ENCODE data around the gene PTPA. TPM values are rescaled to one million over a fixed set of nuclear protein-coding genes. Genes with fewer than 3 reads are reported as not detected.
"Not testable (repeated sequence)": the region's sequence is repeated elsewhere in the genome, so short reads cannot be mapped to it uniquely, and the experiment has no call there.

Gene PTPA
- total and polyA plus RNA-seq, 2 donors (not counting 3 experiments of a cell fraction or from before 2014, with no cell fraction given): 97.7 to 121 TPM

- CTCF ChIA-PET: not testable (repeated sequence)
Measured at GRCh38 chr9:129197045-129197444, 85.8 kb downstream of the PTPA start.

GRCh38 chr9:129197978-129198318, 86.7 kb downstream of the PTPA start:
- no peak overlapping the region for H2AFZ ChIP-seq (ENCODE audit: low read depth, low read length)
- H3K4me2 ChIP-seq (ENCODE audit: insufficient read depth, low read length): no peak overlapping the region
- no peak overlapping the region for H3K9ac ChIP-seq (replicated peaks; ENCODE audit: extremely low read depth, insufficient read depth, low read length)
- H3K9me3 ChIP-seq (replicated peaks; ENCODE audit: control insufficient read depth, insufficient read depth, low read length): no peaks in the 10 kb centered on the region
- CTCF ChIA-PET: interaction anchor here (1.0 to 1.6 kb wide), 6 partner anchors 14 to 263 kb away, joined by 3 to 5 read pairs (median 4); no protein-coding TSS in a partner anchor
- peaks cover 0 to 4% of the 10 kb centered on the region in 2 experiments for H3K27me3 ChIP-seq (ENCODE audit: control insufficient read depth in 2 of 2, insufficient read depth in 2 of 2, low read length in 2 of 2)
- POLR2A ChIA-PET: interaction anchor here (1.7 kb wide), 1 partner anchor 20 kb away, joined by 12 read pairs; the partner anchor contains the start of gene IER5L
- peaks cover 6% of the 10 kb centered on the region for H3K4me1 ChIP-seq (ENCODE audit: control insufficient read depth, extremely low read depth, insufficient read depth, low read length)
- H3K27ac ChIP-seq (ENCODE audit: insufficient read depth, low read depth, low read length): no peak overlapping the region
- H3K79me2 ChIP-seq (ENCODE audit: control insufficient read depth, insufficient read depth, low read length): no peaks in the 10 kb centered on the region
- dilution Hi-C loops (cut with MboI; ENCODE audit: extremely low pct_ligation_motif_present, low sequenced_read_pairs): no loop called here
- intact Hi-C loops (cut with micrococcal nuclease): no loop called here
- DNase-seq (ENCODE audit: low read depth, low spot score) (peak; percentile 6), FAIRE-seq (no peak)
- H3K36me3 ChIP-seq (ENCODE audit: control insufficient read depth in 2 of 2, extremely low read depth in 1 of 2, insufficient read depth in 2 of 2, low read length in 2 of 2): no peaks in the 10 kb centered on the region
- no TSS peak for BruUV-seq (replicated peaks)
- H3K9me1 ChIP-seq (replicated peaks; ENCODE audit: control insufficient read depth, extremely low read depth, insufficient read depth, low read length): no peaks in the 10 kb centered on the region
- no peak for TF ChIP-seq MAX (IDR thresholded peaks at IDR 0.05; ENCODE audit: insufficient read depth, insufficient read length)
- TF ChIP-seq JUN (IDR thresholded peaks at IDR 0.05; ENCODE audit: borderline replicate concordance, insufficient read depth, insufficient read length, low read depth): no peak
- no peak for TF ChIP-seq FOS (IDR thresholded peaks at IDR 0.05; ENCODE audit: borderline replicate concordance, insufficient read depth, low read length)
- no peak for TF ChIP-seq CTCF (IDR thresholded peaks at IDR 0.05; ENCODE audit: extremely low read depth in 1 of 2, insufficient read depth in 1 of 2, low read depth in 1 of 2, low read length in 2 of 2)
- no peak overlapping the region for H3K4me3 ChIP-seq (replicated peaks in 1 of 3; ENCODE audit: insufficient read depth in 1 of 3, low read depth in 1 of 3, low read length in 3 of 3)
- H4K20me1 ChIP-seq (replicated peaks; ENCODE audit: control insufficient read depth, extremely low read depth, insufficient read depth, low read length): no peaks in the 10 kb centered on the region

More at GRCh38 chr9:129197045-129197444, 85.8 kb downstream of the PTPA start:
- POLR2A ChIA-PET; H3K79me2 ChIP-seq (ENCODE audit: control insufficient read depth, insufficient read depth, low read length); H3K9me1 ChIP-seq (replicated peaks; ENCODE audit: control insufficient read depth, extremely low read depth, insufficient read depth, low read length); DNase-seq (ENCODE audit: low read depth, low spot score); H3K4me3 ChIP-seq (replicated peaks in 1 of 3; ENCODE audit: insufficient read depth in 1 of 3, low read depth in 1 of 3, low read length in 3 of 3); H3K27ac ChIP-seq (ENCODE audit: insufficient read depth, low read depth, low read length); H3K4me2 ChIP-seq (ENCODE audit: insufficient read depth, low read length); dilution Hi-C loops (cut with MboI; ENCODE audit: extremely low pct_ligation_motif_present, low sequenced_read_pairs); H3K9me3 ChIP-seq (replicated peaks; ENCODE audit: control insufficient read depth, insufficient read depth, low read length); H3K9ac ChIP-seq (replicated peaks; ENCODE audit: extremely low read depth, insufficient read depth, low read length); H4K20me1 ChIP-seq (replicated peaks; ENCODE audit: control insufficient read depth, extremely low read depth, insufficient read depth, low read length); H3K27me3 ChIP-seq (ENCODE audit: control insufficient read depth in 2 of 2, insufficient read depth in 2 of 2, low read length in 2 of 2); FAIRE-seq; H3K4me1 ChIP-seq (ENCODE audit: control insufficient read depth, extremely low read depth, insufficient read depth, low read length); H3K36me3 ChIP-seq (ENCODE audit: control insufficient read depth in 2 of 2, extremely low read depth in 1 of 2, insufficient read depth in 2 of 2, low read length in 2 of 2); BruUV-seq (replicated peaks); intact Hi-C loops (cut with micrococcal nuclease); H2AFZ ChIP-seq (ENCODE audit: low read depth, low read length): not testable (repeated sequence)

Other genes with a start within 250 kb of the PTPA start
- gene KYAT1, start 229.5 kb upstream of the PTPA start, total RNA-seq: 7.2 and 8.0 TPM in 2 replicates
- gene KYAT1, start 229.5 kb upstream of the PTPA start, polyA plus RNA-seq: 9.6 and 10.3 TPM in 2 replicates
- 99.6 and 126 TPM in 2 replicates for gene LRRC8A, start 229.3 kb upstream of the PTPA start, total RNA-seq
- gene LRRC8A, start 229.3 kb upstream of the PTPA start, polyA plus RNA-seq: 129 and 134 TPM in 2 replicates
- 0.30 and 1.8 TPM in 2 replicates for gene PHYHD1, start 190.4 kb upstream of the PTPA start, total RNA-seq
- 1.1 and 1.8 TPM in 2 replicates for gene PHYHD1, start 190.4 kb upstream of the PTPA start, polyA plus RNA-seq
- gene DOLK, start 163.8 kb upstream of the PTPA start, total RNA-seq: 18.8 and 22.3 TPM in 2 replicates
- 59.8 and 71.6 TPM in 2 replicates for gene DOLK, start 163.8 kb upstream of the PTPA start, polyA plus RNA-seq
- gene NUP188, start 163.7 kb upstream of the PTPA start, total RNA-seq: 62.1 and 66.2 TPM in 2 replicates
- 62.7 TPM in 2 replicates for gene NUP188, start 163.7 kb upstream of the PTPA start, polyA plus RNA-seq
- gene SH3GLB2, start 83.1 kb upstream of the PTPA start, total RNA-seq: 55.8 and 58.8 TPM in 2 replicates
- gene SH3GLB2, start 83.1 kb upstream of the PTPA start, polyA plus RNA-seq: 77.5 and 91.9 TPM in 2 replicates
- 28.0 and 29.5 TPM in 2 replicates for gene MIGA2, start 74.8 kb upstream of the PTPA start, total RNA-seq
- gene MIGA2, start 74.8 kb upstream of the PTPA start, polyA plus RNA-seq: 27.7 and 28.0 TPM in 2 replicates
- gene DOLPP1, start 30.3 kb upstream of the PTPA start, total RNA-seq: 17.7 and 26.6 TPM in 2 replicates
- 28.3 and 32.4 TPM in 2 replicates for gene DOLPP1, start 30.3 kb upstream of the PTPA start, polyA plus RNA-seq
- 34.2 and 36.8 TPM in 2 replicates for gene CRAT, start 622 bp upstream of the PTPA start, total RNA-seq
- 55.3 and 65.2 TPM in 2 replicates for gene CRAT, start 622 bp upstream of the PTPA start, polyA plus RNA-seq
- gene IER5L, start 66.8 kb downstream of the PTPA start, total RNA-seq: 12.3 and 13.3 TPM in 2 replicates
- 5.3 and 9.2 TPM in 2 replicates for gene IER5L, start 66.8 kb downstream of the PTPA start, polyA plus RNA-seq

Measured in endothelial cell of umbilical vein (primary cell).